AG09319 (cell line): Measurements from ENCODE around the gene TAC3.

Source experiments
- DNase-seq: peaks from one replicate; pipeline ENCODE4 v3.0.0-alpha.2; 2010; ENCODE audit warnings: low read depth; ENCODE audit errors: extremely low read depth
- CTCF ChIP-seq: IDR thresholded peaks from 2 replicates; pipeline ENCODE4 v1.5.1; 2011; ENCODE audit warnings: low read depth, mild to moderate bottlenecking, inconsistent platforms, low read length, moderate library complexity

TAC3 gene

GRCh38 chr12:56995201-56995929, 21.0 kb downstream of the TAC3 start:
- no peak for TF ChIP-seq CTCF
- no peak for DNase-seq

- no peak for TF ChIP-seq CTCF
- no peak for DNase-seq
These were observed 22.0 kb downstream of the TAC3 start for GRCh38 chr12:56994231-56994746.

- no peak for DNase-seq
These were observed 23.0 kb downstream of the TAC3 start for GRCh38 chr12:56993346-56993745.

GRCh38 chr12:56991319-56992246, 24.7 kb downstream of the TAC3 start:
- no peak for DNase-seq
- no peak for TF ChIP-seq CTCF

More at GRCh38 chr12:56993346-56993745, 23.0 kb downstream of the TAC3 start:
- TF ChIP-seq CTCF, result no peak

GRCh38 chr12:56990648-56991318, 25.5 kb downstream of the TAC3 start:
- TF ChIP-seq CTCF, result no peak
- DNase-seq, result no peak

- DNase-seq, result no peak
- no peak for TF ChIP-seq CTCF
These were observed 26.3 kb downstream of the TAC3 start for GRCh38 chr12:56989861-56990610.
